GM23338 (cell line): ENCODE data around the gene UBXN2A. TPM values are rescaled to one million over a fixed set of nuclear protein-coding genes. Genes with fewer than 3 reads are reported as not detected.

Experiments
- ATAC-seq: fragments of 200-7000 bp; cut with Tn5 transposase; 3 replicates; pipeline ENCODE4 v1.9.1; 2020
- DNase-seq: peaks from one replicate; pipeline ENCODE4 v3.0.0-alpha.2; 2015; ENCODE audit warnings: low spot score
- H2AFZ ChIP-seq: fragments of 200-600 bp; sonication (generic); 2 replicates; pipeline ENCODE4 v1.8.0; 2016; ENCODE audit warnings: antibody characterized with exemption, mild to moderate bottlenecking, moderate library complexity
- H3F3A ChIP-seq: fragments of 200-600 bp; sonication (generic); replicated peaks from 2 replicates; pipeline ENCODE4 v1.8.0; 2017; ENCODE audit warnings: antibody characterized with exemption, mixed run types, low read depth
- H3K27ac ChIP-seq: fragments of 200-600 bp; sonication (generic); 2 replicates; pipeline ENCODE4 v1.6.1; 2016; ENCODE audit warnings: low read depth
- H3K27me3 ChIP-seq: fragments of 200-600 bp; sonication (generic); 2 replicates; pipeline ENCODE4 v1.8.0; 2016; ENCODE audit warnings: mild to moderate bottlenecking, mixed run types, moderate library complexity; ENCODE audit not compliant: insufficient read depth
- H3K36me3 ChIP-seq: fragments of 200-600 bp; sonication (generic); 2 replicates; pipeline ENCODE4 v1.8.0; 2016; ENCODE audit warnings: mild to moderate bottlenecking; ENCODE audit not compliant: insufficient read depth
- H3K4me1 ChIP-seq: fragments of 200-600 bp; sonication (generic); 2 replicates; pipeline ENCODE4 v1.8.0; 2016; ENCODE audit warnings: mild to moderate bottlenecking, moderate library complexity; ENCODE audit not compliant: insufficient read depth
- H3K4me2 ChIP-seq: fragments of 200-600 bp; sonication (generic); 2 replicates; pipeline ENCODE4 v1.7.1; 2017; ENCODE audit warnings: mixed run types
- H3K4me3 ChIP-seq: fragments of 200-600 bp; sonication (generic); 2 replicates; pipeline ENCODE4 v1.6.1; 2016; ENCODE audit warnings: mixed run types
- H3K79me2 ChIP-seq: fragments of 200-600 bp; sonication (generic); replicated peaks from 2 replicates; pipeline ENCODE4 v1.8.0; 2017; ENCODE audit warnings: mild to moderate bottlenecking; ENCODE audit not compliant: insufficient read depth
- H3K9me2 ChIP-seq: fragments of 200-600 bp; sonication (generic); 2 replicates; pipeline ENCODE4 v1.8.0; 2017; ENCODE audit not compliant: insufficient read depth
- H4K20me1 ChIP-seq: fragments of 200-600 bp; sonication (generic); replicated peaks from 2 replicates; pipeline ENCODE4 v1.8.0; 2017; ENCODE audit warnings: mild to moderate bottlenecking; ENCODE audit not compliant: insufficient read depth
- H3K27ac Mint-ChIP-seq: 2 replicates; pipeline ENCODE4 v1.8.0; 2020; ENCODE audit warnings: inconsistent platforms, mild to moderate bottlenecking, moderate library complexity, mixed read lengths
- H3K27me3 Mint-ChIP-seq: 3 replicates; pipeline ENCODE4 v1.8.0; 2022; ENCODE audit warnings: low read depth, mild to moderate bottlenecking, moderate library complexity, mixed read lengths, inconsistent platforms; ENCODE audit not compliant: insufficient read depth, poor library complexity
- H3K36me3 Mint-ChIP-seq: 3 replicates; pipeline ENCODE4 v1.8.0; 2021; ENCODE audit warnings: low read depth, mild to moderate bottlenecking, inconsistent platforms, moderate library complexity, mixed read lengths
- H3K4me1 Mint-ChIP-seq: 3 replicates; pipeline ENCODE4 v1.8.0; 2020; ENCODE audit warnings: mild to moderate bottlenecking, inconsistent platforms, mixed read lengths
- H3K4me3 Mint-ChIP-seq: 3 replicates; pipeline ENCODE4 v1.8.0; 2021; ENCODE audit warnings: moderate library complexity, mild to moderate bottlenecking, inconsistent platforms, mixed read lengths
- H3K9me3 Mint-ChIP-seq: 3 replicates; pipeline ENCODE4 v1.8.0; 2020; ENCODE audit warnings: moderate library complexity, mild to moderate bottlenecking, inconsistent platforms, mixed read lengths
- CREB1 ChIP-seq: fragments of 250-450 bp; sonication (Bioruptor Pico); IDR thresholded peaks from 2 replicates; pipeline ENCODE4 v1.5.0; 2020; ENCODE audit warnings: low read depth, mild to moderate bottlenecking, moderate library complexity
- EZH2 ChIP-seq: fragments of 200-600 bp; sonication (generic); IDR thresholded peaks from one replicate; pipeline ENCODE4 v1.8.0; 2017; ENCODE audit warnings: antibody characterized with exemption, mild to moderate bottlenecking, low read depth; ENCODE audit not compliant: unreplicated experiment
- EZH2phosphoT487 ChIP-seq: fragments of 200-600 bp; sonication (generic); IDR thresholded peaks from one replicate; pipeline ENCODE4 v1.8.1; 2018; ENCODE audit warnings: antibody characterized with exemption; ENCODE audit not compliant: unreplicated experiment
- JUNB ChIP-seq: IDR thresholded peaks from one replicate; pipeline ENCODE4 v1.6.1; 2016; ENCODE audit warnings: antibody characterized with exemption; ENCODE audit not compliant: unreplicated experiment
- NANOG ChIP-seq: IDR thresholded peaks from 2 replicates; pipeline ENCODE4 v1.6.1; 2016; ENCODE audit warnings: antibody characterized with exemption, borderline replicate concordance
- POLR2AphosphoS5 ChIP-seq: IDR thresholded peaks from 2 replicates; pipeline ENCODE4 v1.6.1; 2016; ENCODE audit warnings: antibody characterized with exemption, low read depth
- ZNF114 ChIP-seq: fragments of 250-450 bp; sonication (Bioruptor Pico); IDR thresholded peaks from 2 replicates; pipeline ENCODE4 v1.5.0; 2020; ENCODE audit warnings: mild to moderate bottlenecking, moderate library complexity
- ZNF331 ChIP-seq: fragments of 250-450 bp; sonication (Bioruptor Pico); IDR thresholded peaks from 2 replicates; pipeline ENCODE4 v1.5.0; 2020; ENCODE audit warnings: low read depth, mild to moderate bottlenecking, moderate library complexity
- polyA plus RNA-seq: library from polyadenylated mRNA; unstranded; fragments of >200 nt; fragmentation: Nextera tagmentation; extraction: Ambion mirVana; gene quantifications from 2 replicates; pipeline ENCODE4 v1.2.1, GENCODE V29; 2016
- total RNA-seq: library from RNA; depleted of rRNA; stranded (reverse); fragments of >200 nt; shearing (Covaris generic); gene quantifications from 2 replicates; pipeline ENCODE4 v1.2.3, GENCODE V29; 2014
- TF ChIP-seq, protein P1 (sequence below), 2 experiments: fragments of 200-600 bp in 1 of 2; sonication (generic) in 1 of 2; conservative IDR thresholded peaks; 2 replicates each; pipeline versions ENCODE4 v1.5.1 to v1.6.1; 2016 to 2017; ENCODE audit warnings: antibody characterized with exemption in 2 of 2, low read depth in 2 of 2, mild to moderate bottlenecking in 2 of 2, moderate library complexity in 1 of 2
- TF ChIP-seq, protein P2 (sequence below): IDR thresholded peaks from 2 replicates; pipeline ENCODE4 v1.6.1; 2016; ENCODE audit warnings: antibody characterized with exemption
- TF ChIP-seq, protein P3 (sequence below): IDR thresholded peaks from one replicate; pipeline ENCODE4 v1.6.1; 2018; ENCODE audit warnings: antibody characterized with exemption; ENCODE audit not compliant: unreplicated experiment

The UBXN2A gene
- total and polyA plus RNA-seq, 2 experiments from 2014 or later = 11.5 to 12.1 TPM

DNA sequence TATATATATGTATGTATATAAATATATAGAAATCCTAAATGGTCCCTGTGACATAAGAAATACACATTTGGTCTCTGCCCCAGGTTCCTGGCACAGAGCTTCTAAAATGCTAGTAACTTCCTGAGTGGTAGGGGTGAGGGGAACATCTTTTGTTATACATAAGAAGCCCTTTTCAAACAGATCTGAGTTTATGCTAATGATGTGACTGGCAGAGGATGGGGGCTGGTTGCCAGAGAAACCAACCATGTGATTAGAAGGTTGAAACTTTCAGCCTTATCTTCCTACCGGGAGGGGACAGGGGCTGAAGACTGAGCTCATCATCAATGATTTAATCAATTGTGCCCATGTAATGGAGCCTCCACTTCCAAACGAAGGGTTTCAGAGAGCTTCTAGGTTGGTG, 86.0 kb downstream of the UBXN2A start (continued):
- TF ChIP-seq, protein P1, sequence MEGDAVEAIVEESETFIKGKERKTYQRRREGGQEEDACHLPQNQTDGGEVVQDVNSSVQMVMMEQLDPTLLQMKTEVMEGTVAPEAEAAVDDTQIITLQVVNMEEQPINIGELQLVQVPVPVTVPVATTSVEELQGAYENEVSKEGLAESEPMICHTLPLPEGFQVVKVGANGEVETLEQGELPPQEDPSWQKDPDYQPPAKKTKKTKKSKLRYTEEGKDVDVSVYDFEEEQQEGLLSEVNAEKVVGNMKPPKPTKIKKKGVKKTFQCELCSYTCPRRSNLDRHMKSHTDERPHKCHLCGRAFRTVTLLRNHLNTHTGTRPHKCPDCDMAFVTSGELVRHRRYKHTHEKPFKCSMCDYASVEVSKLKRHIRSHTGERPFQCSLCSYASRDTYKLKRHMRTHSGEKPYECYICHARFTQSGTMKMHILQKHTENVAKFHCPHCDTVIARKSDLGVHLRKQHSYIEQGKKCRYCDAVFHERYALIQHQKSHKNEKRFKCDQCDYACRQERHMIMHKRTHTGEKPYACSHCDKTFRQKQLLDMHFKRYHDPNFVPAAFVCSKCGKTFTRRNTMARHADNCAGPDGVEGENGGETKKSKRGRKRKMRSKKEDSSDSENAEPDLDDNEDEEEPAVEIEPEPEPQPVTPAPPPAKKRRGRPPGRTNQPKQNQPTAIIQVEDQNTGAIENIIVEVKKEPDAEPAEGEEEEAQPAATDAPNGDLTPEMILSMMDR (conservative IDR thresholded peaks at IDR 0.05; ENCODE audit: low read depth in 2 of 2) = no peak
- TF ChIP-seq, protein P2, sequence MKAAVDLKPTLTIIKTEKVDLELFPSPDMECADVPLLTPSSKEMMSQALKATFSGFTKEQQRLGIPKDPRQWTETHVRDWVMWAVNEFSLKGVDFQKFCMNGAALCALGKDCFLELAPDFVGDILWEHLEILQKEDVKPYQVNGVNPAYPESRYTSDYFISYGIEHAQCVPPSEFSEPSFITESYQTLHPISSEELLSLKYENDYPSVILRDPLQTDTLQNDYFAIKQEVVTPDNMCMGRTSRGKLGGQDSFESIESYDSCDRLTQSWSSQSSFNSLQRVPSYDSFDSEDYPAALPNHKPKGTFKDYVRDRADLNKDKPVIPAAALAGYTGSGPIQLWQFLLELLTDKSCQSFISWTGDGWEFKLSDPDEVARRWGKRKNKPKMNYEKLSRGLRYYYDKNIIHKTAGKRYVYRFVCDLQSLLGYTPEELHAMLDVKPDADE = no peak
- TF ChIP-seq ZNF331 (no peak), EZH2phosphoT487 (no peak), CREB1 (CRISPR knock-in tag) (no peak), POLR2AphosphoS5 (no peak), EZH2 (no peak), NANOG (no peak), JUNB (no peak)
- TF ChIP-seq, protein P3, sequence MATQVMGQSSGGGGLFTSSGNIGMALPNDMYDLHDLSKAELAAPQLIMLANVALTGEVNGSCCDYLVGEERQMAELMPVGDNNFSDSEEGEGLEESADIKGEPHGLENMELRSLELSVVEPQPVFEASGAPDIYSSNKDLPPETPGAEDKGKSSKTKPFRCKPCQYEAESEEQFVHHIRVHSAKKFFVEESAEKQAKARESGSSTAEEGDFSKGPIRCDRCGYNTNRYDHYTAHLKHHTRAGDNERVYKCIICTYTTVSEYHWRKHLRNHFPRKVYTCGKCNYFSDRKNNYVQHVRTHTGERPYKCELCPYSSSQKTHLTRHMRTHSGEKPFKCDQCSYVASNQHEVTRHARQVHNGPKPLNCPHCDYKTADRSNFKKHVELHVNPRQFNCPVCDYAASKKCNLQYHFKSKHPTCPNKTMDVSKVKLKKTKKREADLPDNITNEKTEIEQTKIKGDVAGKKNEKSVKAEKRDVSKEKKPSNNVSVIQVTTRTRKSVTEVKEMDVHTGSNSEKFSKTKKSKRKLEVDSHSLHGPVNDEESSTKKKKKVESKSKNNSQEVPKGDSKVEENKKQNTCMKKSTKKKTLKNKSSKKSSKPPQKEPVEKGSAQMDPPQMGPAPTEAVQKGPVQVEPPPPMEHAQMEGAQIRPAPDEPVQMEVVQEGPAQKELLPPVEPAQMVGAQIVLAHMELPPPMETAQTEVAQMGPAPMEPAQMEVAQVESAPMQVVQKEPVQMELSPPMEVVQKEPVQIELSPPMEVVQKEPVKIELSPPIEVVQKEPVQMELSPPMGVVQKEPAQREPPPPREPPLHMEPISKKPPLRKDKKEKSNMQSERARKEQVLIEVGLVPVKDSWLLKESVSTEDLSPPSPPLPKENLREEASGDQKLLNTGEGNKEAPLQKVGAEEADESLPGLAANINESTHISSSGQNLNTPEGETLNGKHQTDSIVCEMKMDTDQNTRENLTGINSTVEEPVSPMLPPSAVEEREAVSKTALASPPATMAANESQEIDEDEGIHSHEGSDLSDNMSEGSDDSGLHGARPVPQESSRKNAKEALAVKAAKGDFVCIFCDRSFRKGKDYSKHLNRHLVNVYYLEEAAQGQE = no peak

DNA sequence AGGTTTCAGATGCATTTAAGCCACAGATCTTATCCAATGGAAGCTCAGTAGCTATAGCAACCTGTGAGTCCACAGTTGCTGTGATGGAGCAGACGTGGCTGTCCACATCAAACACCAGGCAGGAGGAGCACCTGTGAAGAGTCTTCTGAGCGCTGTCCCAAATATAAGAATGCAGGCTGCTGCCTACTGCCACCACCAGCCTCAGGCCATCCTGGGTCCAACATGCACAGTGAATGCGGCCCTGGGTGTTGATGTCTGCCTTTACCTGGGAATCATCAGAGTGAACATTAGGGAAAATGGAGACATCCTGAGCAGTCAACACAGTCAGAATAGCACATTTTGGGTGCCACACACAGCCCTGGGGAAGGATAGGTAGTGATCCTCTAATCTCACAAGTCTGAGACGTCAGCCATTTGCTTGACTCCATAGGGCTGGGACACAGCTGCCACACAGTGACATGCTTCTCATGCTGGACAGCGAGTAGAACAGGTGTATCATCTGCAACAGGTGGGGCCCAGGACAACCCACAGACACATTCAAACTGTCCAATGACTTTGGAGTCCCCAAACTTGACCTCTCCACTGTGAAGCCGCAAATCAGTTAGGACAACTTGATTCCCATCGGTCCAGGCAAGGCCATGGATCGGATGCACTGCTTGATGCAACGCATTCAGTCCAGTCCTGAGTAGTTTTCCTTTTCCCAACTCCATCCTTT, 98.7 kb downstream of the UBXN2A start:
- Mint-ChIP-seq H3K27me3 (peaks cover 2% of the 10 kb centered on the region), H3K27ac (no peak overlapping the region), H3K9me3 (no peaks in the 10 kb centered on the region), H3K4me3 (no peak overlapping the region), H3K36me3 (peaks cover 38% of the 10 kb centered on the region), H3K4me1 (no peaks in the 10 kb centered on the region; the same call in 2 of the 3 replicates)
- H3K4me3 ChIP-seq = no peak overlapping the region
- no peak for ATAC-seq
- H3K27ac ChIP-seq = no peak overlapping the region
- H3K27me3 ChIP-seq = no peaks in the 10 kb centered on the region
- no peaks in the 10 kb centered on the region for H3K9me2 ChIP-seq
- H4K20me1 ChIP-seq = peaks cover 23% of the 10 kb centered on the region
- H3K4me1 ChIP-seq = no peaks in the 10 kb centered on the region
- no peaks in the 10 kb centered on the region for H3F3A ChIP-seq
- peaks cover 29% of the 10 kb centered on the region for H3K36me3 ChIP-seq
- H2AFZ ChIP-seq = no peak overlapping the region
- H3K4me2 ChIP-seq = no peak overlapping the region
- peaks cover 94% of the 10 kb centered on the region for H3K79me2 ChIP-seq
- no peak for DNase-seq
- TF ChIP-seq ZNF114 = no peak
- TF ChIP-seq, protein P2 = no peak
- TF ChIP-seq, protein P3 = no peak
- TF ChIP-seq ZNF331 = no peak
- TF ChIP-seq NANOG = no peak
- no peak for TF ChIP-seq JUNB
- no peak for TF ChIP-seq CREB1 (CRISPR knock-in tag)
- TF ChIP-seq, protein P1 (conservative IDR thresholded peaks at IDR 0.05; ENCODE audit: low read depth in 2 of 2) = no peak
- TF ChIP-seq EZH2 = no peak
